ENCODE results near the gene LAGE3.

GRCh38 chrX:154481195-154481594 lies 2.1 kb upstream of the LAGE3 start:
- TF ChIP-seq POLR2A (IDR thresholded peaks at IDR 0.05), result no peak
- TF ChIP-seq, protein P1, sequence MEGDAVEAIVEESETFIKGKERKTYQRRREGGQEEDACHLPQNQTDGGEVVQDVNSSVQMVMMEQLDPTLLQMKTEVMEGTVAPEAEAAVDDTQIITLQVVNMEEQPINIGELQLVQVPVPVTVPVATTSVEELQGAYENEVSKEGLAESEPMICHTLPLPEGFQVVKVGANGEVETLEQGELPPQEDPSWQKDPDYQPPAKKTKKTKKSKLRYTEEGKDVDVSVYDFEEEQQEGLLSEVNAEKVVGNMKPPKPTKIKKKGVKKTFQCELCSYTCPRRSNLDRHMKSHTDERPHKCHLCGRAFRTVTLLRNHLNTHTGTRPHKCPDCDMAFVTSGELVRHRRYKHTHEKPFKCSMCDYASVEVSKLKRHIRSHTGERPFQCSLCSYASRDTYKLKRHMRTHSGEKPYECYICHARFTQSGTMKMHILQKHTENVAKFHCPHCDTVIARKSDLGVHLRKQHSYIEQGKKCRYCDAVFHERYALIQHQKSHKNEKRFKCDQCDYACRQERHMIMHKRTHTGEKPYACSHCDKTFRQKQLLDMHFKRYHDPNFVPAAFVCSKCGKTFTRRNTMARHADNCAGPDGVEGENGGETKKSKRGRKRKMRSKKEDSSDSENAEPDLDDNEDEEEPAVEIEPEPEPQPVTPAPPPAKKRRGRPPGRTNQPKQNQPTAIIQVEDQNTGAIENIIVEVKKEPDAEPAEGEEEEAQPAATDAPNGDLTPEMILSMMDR (IDR thresholded peaks at IDR 0.05), result no peak
- no peak for TF ChIP-seq POLR2AphosphoS5 (IDR thresholded peaks at IDR 0.05)

Measured in gastroesophageal sphincter (tissue), 3 donors.